K562 (cell line): ENCODE data around the gene ZNF181. TPM values are rescaled to one million over a fixed set of nuclear protein-coding genes. Genes with fewer than 3 reads are reported as not detected.

ENCODE experiments used
- AFF4 ChIP-seq: sonication (generic); formaldehyde crosslinking; IDR thresholded peaks from 2 replicates; pipeline ENCODE4 v1.8.0; 2023; ENCODE audit warnings: mild to moderate bottlenecking, missing genetic modification reagents
- ARID2 ChIP-seq: fragments of 450-650 bp; IDR thresholded peaks from 2 replicates; pipeline ENCODE4 v1.6.1; 2017; ENCODE audit warnings: antibody characterized with exemption, mild to moderate bottlenecking
- DIDO1 ChIP-seq: fragments of 450-650 bp; IDR thresholded peaks from 2 replicates; pipeline ENCODE4 v1.6.1; 2016; ENCODE audit warnings: low read depth, missing biosample characterization, missing genetic modification characterization
- E2F4 ChIP-seq: sonication (generic); formaldehyde crosslinking; IDR thresholded peaks from 2 replicates; pipeline ENCODE4 v1.8.0; 2022; ENCODE audit warnings: mild to moderate bottlenecking, low read depth, missing genetic modification reagents
- JUN ChIP-seq, 2 experiments: sonication (generic) in 1 of 2; formaldehyde crosslinking in 1 of 2; IDR thresholded peaks; 2 replicates each; pipeline versions ENCODE4 v1.6.1 to v1.8.0; 2012 to 2022; ENCODE audit warnings: borderline replicate concordance in 2 of 2, mild to moderate bottlenecking in 2 of 2, improper control_type of control experiment in 1 of 2, low read depth in 1 of 2, low read length in 1 of 2, missing genetic modification reagents in 1 of 2
- LARP7 ChIP-seq: fragments of 450-650 bp; IDR thresholded peaks from 2 replicates; pipeline ENCODE4 v1.6.1; 2016
- MTA2 ChIP-seq: fragments of 450-650 bp; IDR thresholded peaks from 2 replicates; pipeline ENCODE4 v1.6.1; 2016; ENCODE audit warnings: low read depth
- MXD1 ChIP-seq: fragments of 250-450 bp; sonication (Bioruptor Pico); IDR thresholded peaks from 2 replicates; pipeline ENCODE4 v1.8.0; 2021; ENCODE audit warnings: borderline replicate concordance, mild to moderate bottlenecking, moderate library complexity; ENCODE audit not compliant: poor library complexity, severe bottlenecking
- POLR3A ChIP-seq: IDR thresholded peaks from 2 replicates; pipeline ENCODE4 v1.6.1; 2011; ENCODE audit warnings: borderline replicate concordance, mild to moderate bottlenecking, moderate library complexity; ENCODE audit not compliant: insufficient read length, insufficient read depth; ENCODE audit errors: extremely low read depth
- SNRNP70 ChIP-seq: fragments of 200-400 bp; formaldehyde crosslinking; optimal IDR thresholded peaks from 2 replicates; pipeline ENCODE3; 2017; ENCODE audit warnings: low read depth, low read length
- SP2 ChIP-seq: IDR thresholded peaks from 2 replicates; pipeline ENCODE4 v1.6.1; 2011; ENCODE audit warnings: mild to moderate bottlenecking, low read depth, low read length, moderate library complexity; ENCODE audit not compliant: poor library complexity, severe bottlenecking; ENCODE audit errors: extremely low read depth
- THRAP3 ChIP-seq: fragments of 450-650 bp; IDR thresholded peaks from 2 replicates; pipeline ENCODE4 v1.6.1; 2016; ENCODE audit warnings: mild to moderate bottlenecking, inconsistent platforms, borderline replicate concordance
- ZFPM2 ChIP-seq: fragments of 250-450 bp; sonication (Bioruptor Pico); IDR thresholded peaks from 2 replicates; pipeline ENCODE4 v1.5.1; 2022; ENCODE audit warnings: mild to moderate bottlenecking
- ZNF175 ChIP-seq: fragments of 200-800 bp; sonication (Bioruptor generic); IDR thresholded peaks from 2 replicates; pipeline ENCODE4 v1.6.1; 2016; ENCODE audit warnings: low read depth, mild to moderate bottlenecking, missing genetic modification characterization, missing compliant biosample characterization
- ZNF253 ChIP-seq: fragments of 250-450 bp; sonication (Bioruptor Pico); conservative IDR thresholded peaks from 2 replicates; pipeline ENCODE4 v1.6.1; 2021; ENCODE audit warnings: mild to moderate bottlenecking
- ZNF609 ChIP-seq: sonication (generic); formaldehyde crosslinking; IDR thresholded peaks from 2 replicates; pipeline ENCODE4 v1.8.1; 2023; ENCODE audit warnings: missing genetic modification reagents, mild to moderate bottlenecking, borderline replicate concordance
- polyA plus RNA-seq, 8 experiments: library from polyadenylated mRNA; depleted of rRNA in 4 of 8; stranded (reverse) in 5 of 8; unstranded in 3 of 8; fragments of >200 nt; fragmentation: Nextera tagmentation in 2 of 8; fragmentation: Illumina TruSeq in 1 of 8; extraction: Ambion mirVana in 2 of 8; extraction: Trizol in 1 of 8; gene quantifications; 2 replicates each; pipeline versions ENCODE4 v1.2.1 to v1.2.3, GENCODE V29; 2011 to 2014; ENCODE audit warnings: inconsistent platforms in 1 of 8, missing spikeins in 1 of 8
- total RNA-seq, 7 experiments: library from RNA; depleted of rRNA in 6 of 7; stranded (reverse); fragments of >200 nt in 6 of 7; fragmentation: Illumina TruSeq in 2 of 7; extraction: Trizol in 2 of 7; gene quantifications; 2 replicates each; pipeline versions ENCODE4 v1.2.1 to v1.2.3, GENCODE V29; 2011 to 2021; ENCODE audit warnings: low replicate concordance in 1 of 7

The ZNF181 gene
- total and polyA plus RNA-seq, 9 of the 15 experiments (the other 6 are each of a cell fraction or from before 2014, with no cell fraction given) = 4.3 to 20.3 (median 12.1) TPM

GRCh38 chr19:34772697-34773554 lies 38.9 kb downstream of the ZNF181 start, which contains the start of gene ZNF599 (continued):
- peak; percentile 56 for TF ChIP-seq SP2
- TF ChIP-seq ZNF609 (CRISPR knock-in tag) = no peak
- no peak for TF ChIP-seq LARP7
- TF ChIP-seq ZNF175 (CRISPR knock-in tag) = no peak
- TF ChIP-seq POLR3A = no peak
- no peak for TF ChIP-seq ZNF253 (CRISPR knock-in tag)
- TF ChIP-seq MTA2 = no peak
- no peak for TF ChIP-seq THRAP3
- no peak for TF ChIP-seq E2F4 (CRISPR knock-in tag)
- no peak for TF ChIP-seq SNRNP70
- TF ChIP-seq ZFPM2 (CRISPR knock-in tag) = no peak
- no peak for TF ChIP-seq JUN (IDR thresholded peaks at IDR 0.05; ENCODE audit: borderline replicate concordance, low read depth, low read length)
- no peak for TF ChIP-seq JUN (CRISPR knock-in tag; IDR thresholded peaks at IDR 0.05; ENCODE audit: borderline replicate concordance)
- TF ChIP-seq MXD1 = no peak
- no peak for TF ChIP-seq AFF4 (CRISPR knock-in tag)
- no peak for TF ChIP-seq DIDO1
- no peak for TF ChIP-seq ARID2
